BLaER1 (cell line): Measurements from ENCODE around the gene LRRC27.

Source experiments
- H3K27ac ChIP-seq: shearing (Covaris generic); formaldehyde crosslinking; 2 replicates; pipeline ENCODE4 v1.8.1; 2022
- H3K27me3 ChIP-seq: shearing (Covaris generic); formaldehyde crosslinking; 2 replicates; pipeline ENCODE4 v1.8.1; 2022
- H3K36me3 ChIP-seq: shearing (Covaris generic); formaldehyde crosslinking; 2 replicates; pipeline ENCODE4 v1.8.1; 2022
- H3K4me1 ChIP-seq: shearing (Covaris generic); formaldehyde crosslinking; 2 replicates; pipeline ENCODE4 v1.8.1; 2022
- H3K4me2 ChIP-seq: shearing (Covaris generic); formaldehyde crosslinking; 2 replicates; pipeline ENCODE4 v1.8.1; 2022
- H3K4me3 ChIP-seq: shearing (Covaris generic); formaldehyde crosslinking; 2 replicates; pipeline ENCODE4 v1.8.1; 2022
- H3K9ac ChIP-seq: shearing (Covaris generic); formaldehyde crosslinking; 2 replicates; pipeline ENCODE4 v1.8.1; 2022
- H3K9me3 ChIP-seq: shearing (Covaris generic); formaldehyde crosslinking; 2 replicates; pipeline ENCODE4 v1.8.1; 2022
- H4K20me1 ChIP-seq: shearing (Covaris generic); formaldehyde crosslinking; 2 replicates; pipeline ENCODE4 v1.8.1; 2022
- Cebpa-rat ChIP-seq: shearing (Covaris generic); IDR thresholded peaks from 2 replicates; pipeline ENCODE4 v1.8.1; 2022

Gene LRRC27

DNA sequence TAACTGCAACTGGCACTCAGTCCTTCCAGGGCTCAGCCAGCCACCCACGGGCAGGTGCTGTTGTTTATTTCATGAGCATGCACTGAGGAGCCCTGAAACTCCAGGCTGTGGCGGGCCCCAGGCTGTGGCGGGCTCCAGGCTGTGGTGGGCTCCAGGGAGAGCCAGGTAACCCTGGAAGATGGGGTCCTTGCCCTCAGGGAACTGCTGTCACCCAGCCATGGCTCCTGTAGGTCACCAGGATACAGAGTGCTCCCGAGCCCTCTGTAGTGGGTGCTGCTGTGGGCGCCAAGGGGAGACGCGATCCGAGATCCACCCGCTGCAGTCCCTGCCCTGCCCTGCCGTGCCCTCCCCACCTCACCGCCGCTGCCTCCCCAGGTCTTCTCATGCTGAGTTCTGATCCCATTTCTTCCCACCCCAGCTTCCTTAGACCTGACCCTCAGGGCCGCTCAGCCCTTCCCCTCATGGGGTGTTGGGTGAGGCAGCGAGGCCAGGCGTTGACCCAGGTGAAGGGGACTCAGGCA is 29.6 kb downstream of the LRRC27 start:
- no peak overlapping the region for H3K9ac ChIP-seq
- peaks cover 8% of the 10 kb centered on the region for H3K9me3 ChIP-seq
- H4K20me1 ChIP-seq: no peaks in the 10 kb centered on the region
- H3K36me3 ChIP-seq: peaks cover 13% of the 10 kb centered on the region; the same call in 1 of the 2 replicates
- H3K27ac ChIP-seq: no peak overlapping the region
- H3K4me2 ChIP-seq: no peak overlapping the region
- no peaks in the 10 kb centered on the region for H3K27me3 ChIP-seq
- H3K4me3 ChIP-seq: no peak overlapping the region
- H3K4me1 ChIP-seq: no peaks in the 10 kb centered on the region
- no peak for TF ChIP-seq Cebpa-rat

DNA sequence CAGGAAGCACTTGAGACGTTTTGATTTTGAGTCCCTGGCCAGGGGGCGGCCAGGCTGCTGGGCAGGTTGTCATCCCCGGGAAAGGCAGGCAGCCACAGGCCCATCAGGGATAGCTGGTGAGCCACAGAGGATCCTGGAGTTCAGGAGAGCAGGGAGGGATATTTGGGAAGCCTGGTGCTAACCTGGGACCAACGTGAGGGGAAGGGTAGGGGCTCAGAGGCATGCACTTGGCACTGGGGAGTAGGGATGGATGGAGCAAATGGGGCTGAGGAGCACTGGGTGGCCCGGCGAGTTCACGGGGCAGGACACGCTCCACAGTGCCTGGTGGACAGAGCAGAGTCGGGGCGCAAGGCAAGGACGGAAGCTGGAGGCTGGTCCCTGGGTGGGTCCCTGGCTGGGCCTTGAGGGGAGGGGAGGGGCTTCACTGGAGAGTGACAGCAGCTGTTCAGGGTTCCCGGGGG is 30.2 kb downstream of the LRRC27 start:
- Histone ChIP-seq H4K20me1 (no peaks in the 10 kb centered on the region), H3K36me3 (peaks cover 14% of the 10 kb centered on the region; the same call in 1 of the 2 replicates), H3K27ac (no peak overlapping the region), H3K4me1 (no peaks in the 10 kb centered on the region), H3K27me3 (no peaks in the 10 kb centered on the region), H3K9me3 (peaks cover 8% of the 10 kb centered on the region), H3K4me2 (no peak overlapping the region), H3K9ac (no peak overlapping the region), H3K4me3 (no peak overlapping the region)
- no peak for TF ChIP-seq Cebpa-rat

DNA sequence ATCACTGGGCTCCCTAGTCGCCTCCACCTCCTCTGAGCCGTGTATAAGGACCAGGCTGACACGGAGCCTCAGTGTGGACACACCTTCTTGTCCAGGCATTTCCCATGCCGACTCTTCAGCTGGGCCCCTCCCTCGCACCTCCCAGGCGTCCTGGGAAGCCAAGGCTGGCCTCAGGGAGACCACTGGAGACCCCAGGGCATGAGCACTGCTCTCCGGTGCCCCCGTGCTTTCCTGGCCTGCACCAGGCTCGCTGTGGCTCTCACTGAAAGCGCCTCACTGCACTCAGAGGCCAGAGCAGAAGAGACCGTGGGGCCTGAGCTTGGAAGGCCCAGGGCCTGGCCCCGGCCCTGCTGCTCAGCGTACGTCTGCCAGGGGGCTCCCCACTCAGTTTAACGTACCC is 31.4 kb downstream of the LRRC27 start:
- H3K4me3 ChIP-seq: no peak overlapping the region
- no peak overlapping the region for H3K27ac ChIP-seq
- no peak for TF ChIP-seq Cebpa-rat
- H3K4me2 ChIP-seq: no peak overlapping the region
- peaks cover 8% of the 10 kb centered on the region for H3K9me3 ChIP-seq
- no peaks in the 10 kb centered on the region for H4K20me1 ChIP-seq
- H3K4me1 ChIP-seq: no peaks in the 10 kb centered on the region
- H3K27me3 ChIP-seq: no peaks in the 10 kb centered on the region
- no peak overlapping the region for H3K9ac ChIP-seq
- peaks cover 14% of the 10 kb centered on the region; the same call in 1 of the 2 replicates for H3K36me3 ChIP-seq

DNA sequence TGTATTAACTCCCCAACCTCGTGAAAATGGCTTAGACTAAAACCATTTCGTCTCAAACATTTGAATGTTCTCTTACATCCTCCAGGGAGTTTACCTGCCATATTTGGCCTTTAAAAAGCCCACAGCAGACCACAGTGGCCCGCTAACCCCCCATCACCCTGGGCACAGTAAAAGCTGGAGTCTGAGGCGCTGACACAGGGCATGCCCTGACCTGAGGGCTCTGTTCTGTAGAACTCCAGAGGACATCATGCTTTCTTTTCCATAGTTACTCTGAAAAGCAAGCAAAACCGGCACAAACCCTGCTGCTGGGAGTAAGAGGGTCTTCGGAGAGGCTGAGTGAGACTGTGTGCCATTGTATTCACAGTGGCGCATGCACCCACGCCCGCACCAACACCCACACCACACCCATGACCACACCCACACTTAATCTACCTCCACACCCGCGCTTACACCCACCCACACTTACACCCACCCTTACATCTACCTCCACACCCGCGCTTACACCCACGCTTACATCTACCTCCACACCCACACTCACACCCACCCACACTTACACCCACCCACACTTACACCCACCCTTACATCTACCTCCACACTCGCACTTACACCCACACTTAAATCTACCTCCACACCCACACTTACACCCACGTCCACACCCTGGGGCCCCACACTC is 32.1 kb downstream of the LRRC27 start:
- Histone ChIP-seq H3K27ac (no peak overlapping the region), H3K4me2 (no peak overlapping the region), H3K4me1 (no peaks in the 10 kb centered on the region), H3K9me3 (peaks cover 8% of the 10 kb centered on the region), H3K36me3 (peaks cover 14% of the 10 kb centered on the region; the same call in 1 of the 2 replicates), H3K9ac (no peak overlapping the region), H4K20me1 (no peaks in the 10 kb centered on the region), H3K4me3 (no peak overlapping the region), H3K27me3 (no peaks in the 10 kb centered on the region)
- no peak for TF ChIP-seq Cebpa-rat

DNA sequence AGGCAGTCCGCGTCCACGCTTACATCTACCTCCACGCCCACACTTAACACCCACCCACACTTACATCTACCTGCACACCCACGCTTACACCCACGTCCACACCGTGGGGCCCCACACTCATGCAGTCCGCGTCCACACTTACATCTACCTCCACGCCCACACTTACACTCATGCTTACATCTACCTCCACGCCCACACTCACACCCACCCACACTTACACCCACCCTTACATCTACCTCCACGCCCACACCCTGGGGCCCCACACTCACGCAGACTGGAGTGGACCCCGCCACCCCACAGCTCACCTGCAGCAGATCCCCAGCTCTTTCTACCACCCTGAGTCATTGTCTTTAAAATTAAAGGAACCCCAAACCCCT is 32.6 kb downstream of the LRRC27 start:
- H3K4me2 ChIP-seq: no peak overlapping the region
- H3K4me1 ChIP-seq: no peaks in the 10 kb centered on the region
- H3K9me3 ChIP-seq: peaks cover 8% of the 10 kb centered on the region
- no peak overlapping the region for H3K4me3 ChIP-seq
- peaks cover 14% of the 10 kb centered on the region; the same call in 1 of the 2 replicates for H3K36me3 ChIP-seq
- TF ChIP-seq Cebpa-rat: no peak
- H3K9ac ChIP-seq: no peak overlapping the region
- H3K27me3 ChIP-seq: no peaks in the 10 kb centered on the region
- H3K27ac ChIP-seq: no peak overlapping the region
- H4K20me1 ChIP-seq: no peaks in the 10 kb centered on the region

DNA sequence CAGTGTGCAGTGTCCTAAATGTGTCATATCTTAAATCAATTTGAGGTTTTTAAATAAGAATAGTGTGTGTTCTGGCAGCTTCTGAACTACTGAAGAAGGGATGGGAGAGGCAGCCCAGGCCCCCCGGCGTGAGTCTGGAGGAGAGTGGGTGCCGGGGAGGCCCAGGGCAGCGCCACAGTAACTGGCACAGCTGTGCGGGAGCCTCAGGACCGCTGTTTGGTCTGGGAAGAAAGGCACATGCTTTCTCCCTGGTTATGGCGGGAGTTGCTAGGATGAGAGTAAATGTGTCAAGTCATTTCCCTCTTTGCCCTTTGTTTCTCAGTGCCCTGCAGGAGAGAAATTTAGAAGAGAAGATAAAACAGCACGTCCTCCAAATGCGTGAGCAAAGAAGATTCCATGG is 33.1 kb downstream of the LRRC27 start:
- H4K20me1 ChIP-seq: no peaks in the 10 kb centered on the region
- H3K4me3 ChIP-seq: no peak overlapping the region
- H3K9ac ChIP-seq: no peak overlapping the region
- TF ChIP-seq Cebpa-rat: no peak
- H3K9me3 ChIP-seq: peaks cover 8% of the 10 kb centered on the region
- H3K4me1 ChIP-seq: no peaks in the 10 kb centered on the region
- peaks cover 14% of the 10 kb centered on the region; the same call in 1 of the 2 replicates for H3K36me3 ChIP-seq
- H3K27ac ChIP-seq: no peak overlapping the region
- no peak overlapping the region for H3K4me2 ChIP-seq
- H3K27me3 ChIP-seq: no peaks in the 10 kb centered on the region

DNA sequence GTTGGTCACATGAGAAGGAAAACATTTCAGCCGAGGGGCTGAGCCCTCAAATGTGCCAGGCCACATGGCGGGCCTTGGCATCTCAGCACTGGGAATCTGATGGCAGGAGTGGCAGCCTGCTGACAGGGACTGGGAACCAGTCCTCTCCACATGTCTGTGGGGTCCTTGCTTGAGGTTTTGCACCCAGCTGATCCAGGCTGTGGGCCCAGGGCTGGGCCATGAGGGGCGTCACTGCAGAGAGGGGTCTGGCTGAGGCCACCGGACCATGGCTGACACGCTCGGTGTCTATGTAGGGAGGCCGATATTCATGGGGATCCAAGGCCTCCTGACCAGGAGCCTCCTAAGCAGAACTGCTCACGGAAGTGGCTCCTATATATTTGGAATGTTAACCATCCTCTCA is 34.0 kb downstream of the LRRC27 start:
- no peak for TF ChIP-seq Cebpa-rat
- H3K36me3 ChIP-seq: peaks cover 14% of the 10 kb centered on the region; the same call in 1 of the 2 replicates
- no peak overlapping the region for H3K27ac ChIP-seq

DNA sequence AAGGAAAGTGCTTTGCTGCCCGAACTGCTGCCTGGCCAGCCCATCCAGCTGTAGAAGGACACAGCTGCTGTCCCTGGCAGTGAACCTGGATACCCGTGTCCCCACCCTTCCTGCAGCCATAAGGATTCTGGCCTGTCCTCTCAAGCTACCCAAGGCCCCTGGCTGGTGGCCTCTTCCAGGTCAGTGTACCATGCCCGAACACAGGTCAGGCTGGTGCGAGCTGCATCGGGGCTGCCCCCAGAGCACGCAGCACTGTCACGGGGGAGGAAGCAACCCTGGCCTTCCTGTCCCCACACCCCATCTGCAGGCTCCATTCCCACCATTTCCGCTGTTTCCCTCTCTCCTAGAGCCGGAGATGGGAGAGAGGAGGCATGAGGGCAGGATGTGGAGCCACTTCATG is 34.5 kb downstream of the LRRC27 start:
- Histone ChIP-seq H3K27ac (no peak overlapping the region), H3K9ac (no peak overlapping the region), H3K9me3 (peaks cover 8% of the 10 kb centered on the region), H3K4me3 (no peak overlapping the region), H3K4me2 (no peak overlapping the region), H3K4me1 (peaks cover 9% of the 10 kb centered on the region), H4K20me1 (no peaks in the 10 kb centered on the region), H3K27me3 (no peaks in the 10 kb centered on the region), H3K36me3 (peaks cover 14% of the 10 kb centered on the region; the same call in 1 of the 2 replicates)
- TF ChIP-seq Cebpa-rat: no peak

More for the DNA sequence above, 34.0 kb downstream of the LRRC27 start:
- H3K9ac ChIP-seq: no peak overlapping the region
- peaks cover 4% of the 10 kb centered on the region for H3K4me1 ChIP-seq
- no peak overlapping the region for H3K4me2 ChIP-seq
- no peak overlapping the region for H3K4me3 ChIP-seq
- no peaks in the 10 kb centered on the region for H3K27me3 ChIP-seq
- H3K9me3 ChIP-seq: peaks cover 8% of the 10 kb centered on the region
- no peaks in the 10 kb centered on the region for H4K20me1 ChIP-seq

DNA sequence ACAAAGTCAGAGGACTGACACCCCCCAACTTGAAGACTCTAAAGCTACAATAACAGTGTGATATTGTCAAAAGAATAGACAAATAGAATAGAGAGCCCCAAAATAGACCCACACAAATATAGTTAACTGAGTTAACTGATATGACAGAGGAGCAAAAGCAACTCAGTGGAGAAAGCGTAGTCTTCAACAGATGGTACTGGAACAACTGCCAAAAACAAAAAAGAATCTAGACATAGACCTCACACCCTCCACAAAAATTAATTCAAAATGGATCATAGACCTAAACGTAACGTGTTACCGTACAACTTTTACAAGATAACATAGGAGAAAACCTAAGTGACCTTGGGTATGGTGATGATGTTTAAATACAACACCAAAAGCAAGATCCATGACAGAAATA is 36.4 kb downstream of the LRRC27 start:
- H3K27me3 ChIP-seq: 0 out of 2 replicates have a peak, but pooled peaks cover 2% of the 10 kb centered on the region
- H3K27ac ChIP-seq: no peak overlapping the region
- no peaks in the 10 kb centered on the region for H4K20me1 ChIP-seq
- H3K4me2 ChIP-seq: no peak overlapping the region
- H3K36me3 ChIP-seq: peaks cover 14% of the 10 kb centered on the region; the same call in 1 of the 2 replicates
- no peak overlapping the region for H3K9ac ChIP-seq
- peaks cover 26% of the 10 kb centered on the region for H3K4me1 ChIP-seq
- peaks cover 8% of the 10 kb centered on the region for H3K9me3 ChIP-seq
- H3K4me3 ChIP-seq: no peak overlapping the region
- no peak for TF ChIP-seq Cebpa-rat

DNA sequence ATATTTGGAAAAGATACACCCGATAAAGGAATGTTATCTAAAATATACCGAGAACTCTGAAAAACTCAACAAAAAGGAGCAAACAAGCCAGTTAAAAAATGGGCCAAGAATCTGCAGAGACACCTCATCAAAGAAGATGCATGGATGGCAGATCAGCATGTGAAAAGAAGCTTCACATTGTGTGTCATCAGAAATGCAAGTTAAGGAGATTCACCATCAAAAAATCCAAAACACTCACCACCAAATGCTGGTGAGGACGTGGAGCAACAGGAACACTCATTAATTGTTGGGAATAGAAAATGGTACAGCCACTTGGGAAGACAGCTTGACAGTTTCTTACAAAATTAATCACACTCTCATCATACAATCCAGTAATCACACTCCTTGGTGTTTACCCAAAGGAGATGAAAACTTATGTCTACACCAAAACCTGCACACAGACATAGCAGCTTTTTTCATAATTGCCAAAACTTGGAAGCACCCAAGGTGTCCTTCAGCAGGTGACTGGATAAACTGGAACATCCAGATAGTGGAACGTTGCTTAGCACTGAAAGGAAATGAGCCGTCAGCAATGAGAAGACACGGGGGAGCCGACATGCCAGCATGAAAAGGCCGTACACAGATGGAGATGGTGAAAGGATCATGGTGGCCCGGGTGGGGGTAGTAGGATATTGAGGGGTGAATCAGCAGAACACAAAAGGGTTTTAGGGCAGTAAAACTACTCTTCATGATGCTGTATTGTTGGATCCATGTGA is 37.1 kb downstream of the LRRC27 start:
- H3K27me3 ChIP-seq: 0 out of 2 replicates have a peak, but pooled peaks cover 5% of the 10 kb centered on the region
- peaks cover 7% of the 10 kb centered on the region for H3K9me3 ChIP-seq
- H3K36me3 ChIP-seq: peaks cover 14% of the 10 kb centered on the region; the same call in 1 of the 2 replicates
- H3K4me1 ChIP-seq: peaks cover 33% of the 10 kb centered on the region
- H4K20me1 ChIP-seq: no peaks in the 10 kb centered on the region
- H3K27ac ChIP-seq: no peak overlapping the region
- H3K9ac ChIP-seq: no peak overlapping the region
- no peak overlapping the region for H3K4me3 ChIP-seq
- H3K4me2 ChIP-seq: no peak overlapping the region
- TF ChIP-seq Cebpa-rat: no peak
